HG03442 (cell line): ENCODE results near the gene RGS12.

Source experiments
- ATAC-seq: cut with Tn5 transposase; IDR thresholded peaks from one replicate; pipeline ENCODE4 v1.9.1; 2021; ENCODE audit warnings: mild to moderate bottlenecking, moderate library complexity; ENCODE audit not compliant: unreplicated experiment

The RGS12 gene, protein sequence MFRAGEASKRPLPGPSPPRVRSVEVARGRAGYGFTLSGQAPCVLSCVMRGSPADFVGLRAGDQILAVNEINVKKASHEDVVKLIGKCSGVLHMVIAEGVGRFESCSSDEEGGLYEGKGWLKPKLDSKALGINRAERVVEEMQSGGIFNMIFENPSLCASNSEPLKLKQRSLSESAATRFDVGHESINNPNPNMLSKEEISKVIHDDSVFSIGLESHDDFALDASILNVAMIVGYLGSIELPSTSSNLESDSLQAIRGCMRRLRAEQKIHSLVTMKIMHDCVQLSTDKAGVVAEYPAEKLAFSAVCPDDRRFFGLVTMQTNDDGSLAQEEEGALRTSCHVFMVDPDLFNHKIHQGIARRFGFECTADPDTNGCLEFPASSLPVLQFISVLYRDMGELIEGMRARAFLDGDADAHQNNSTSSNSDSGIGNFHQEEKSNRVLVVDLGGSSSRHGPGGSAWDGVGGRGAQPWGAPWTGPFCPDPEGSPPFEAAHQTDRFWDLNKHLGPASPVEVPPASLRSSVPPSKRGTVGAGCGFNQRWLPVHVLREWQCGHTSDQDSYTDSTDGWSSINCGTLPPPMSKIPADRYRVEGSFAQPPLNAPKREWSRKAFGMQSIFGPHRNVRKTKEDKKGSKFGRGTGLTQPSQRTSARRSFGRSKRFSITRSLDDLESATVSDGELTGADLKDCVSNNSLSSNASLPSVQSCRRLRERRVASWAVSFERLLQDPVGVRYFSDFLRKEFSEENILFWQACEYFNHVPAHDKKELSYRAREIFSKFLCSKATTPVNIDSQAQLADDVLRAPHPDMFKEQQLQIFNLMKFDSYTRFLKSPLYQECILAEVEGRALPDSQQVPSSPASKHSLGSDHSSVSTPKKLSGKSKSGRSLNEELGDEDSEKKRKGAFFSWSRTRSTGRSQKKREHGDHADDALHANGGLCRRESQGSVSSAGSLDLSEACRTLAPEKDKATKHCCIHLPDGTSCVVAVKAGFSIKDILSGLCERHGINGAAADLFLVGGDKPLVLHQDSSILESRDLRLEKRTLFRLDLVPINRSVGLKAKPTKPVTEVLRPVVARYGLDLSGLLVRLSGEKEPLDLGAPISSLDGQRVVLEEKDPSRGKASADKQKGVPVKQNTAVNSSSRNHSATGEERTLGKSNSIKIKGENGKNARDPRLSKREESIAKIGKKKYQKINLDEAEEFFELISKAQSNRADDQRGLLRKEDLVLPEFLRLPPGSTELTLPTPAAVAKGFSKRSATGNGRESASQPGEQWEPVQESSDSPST (N-terminal part only)

DNA sequence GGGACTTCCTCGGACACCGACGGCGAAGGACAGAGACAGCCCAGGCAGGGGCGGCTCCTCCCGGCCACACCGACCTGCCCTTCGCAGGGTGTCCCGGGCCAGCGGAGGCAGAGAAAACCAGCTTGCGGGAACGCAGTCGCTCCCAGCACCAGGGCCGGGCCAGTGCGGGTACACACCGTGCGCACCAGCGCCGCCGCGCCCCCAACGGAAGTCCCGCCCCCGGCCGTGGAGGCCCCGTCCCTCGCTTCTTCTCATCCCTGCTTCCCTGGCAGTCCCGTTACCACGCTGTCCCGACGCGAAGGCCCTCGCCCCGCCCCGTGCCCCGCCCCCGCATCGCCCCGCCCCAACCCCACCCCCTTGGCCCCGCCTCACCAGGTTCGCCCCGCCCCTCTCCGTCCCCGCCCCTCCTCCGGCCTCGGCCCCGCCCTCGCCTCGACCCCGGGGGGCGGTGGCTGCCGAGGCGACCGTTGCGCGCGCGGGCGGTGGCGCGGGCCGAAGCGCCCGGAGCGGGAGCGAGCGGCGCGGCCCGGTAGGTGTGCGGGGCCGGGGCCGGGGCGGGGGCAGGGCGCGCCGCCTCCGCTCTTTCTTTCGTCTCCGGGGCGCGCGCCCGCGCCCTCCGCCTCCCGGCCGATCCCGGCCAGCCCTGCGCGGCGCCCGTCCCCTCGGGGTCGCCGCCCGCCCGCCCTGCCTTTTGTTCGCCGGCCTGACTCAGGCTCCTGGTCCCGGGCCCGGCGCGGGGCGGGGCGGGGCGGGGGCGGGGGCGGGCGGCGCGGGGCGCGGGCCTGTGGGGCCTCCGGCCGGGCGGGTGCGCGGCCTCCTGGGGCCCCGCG, at the start of gene RGS12:
TSS of gene RGS12 (plus strand) at position 451 of the 830 bp plus-strand sequence. CDS start 23,150 bp downstream, outside the sequence.
- ATAC-seq: peak; percentile 58

GRCh38 chr4:3243136-3243780, 49.6 kb upstream of the RGS12 start:
- ATAC-seq: no peak

GRCh38 chr4:3244002-3244401, 48.8 kb upstream of the RGS12 start:
- ATAC-seq: no peak

DNA sequence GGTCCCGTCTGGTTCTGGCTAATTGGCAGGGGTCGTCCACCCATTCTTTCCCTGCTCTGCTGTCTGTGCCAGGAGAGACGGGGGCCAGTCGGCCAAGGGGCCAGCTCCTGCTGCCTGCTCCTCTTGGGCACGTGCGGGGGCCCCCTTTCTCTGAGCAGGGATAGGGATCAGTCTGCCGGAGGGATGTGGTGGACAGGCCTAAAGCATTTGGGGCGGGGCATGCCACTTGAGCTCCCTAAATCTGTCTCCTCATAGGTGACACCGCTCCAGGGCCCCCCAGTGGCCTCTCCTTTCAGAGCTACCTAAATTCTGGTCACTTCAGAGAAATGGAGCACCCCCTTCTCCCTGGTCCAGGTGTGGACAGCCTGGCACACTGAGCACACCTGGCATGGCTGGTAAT, 48.1 kb upstream of the RGS12 start:
- ATAC-seq: no peak

DNA sequence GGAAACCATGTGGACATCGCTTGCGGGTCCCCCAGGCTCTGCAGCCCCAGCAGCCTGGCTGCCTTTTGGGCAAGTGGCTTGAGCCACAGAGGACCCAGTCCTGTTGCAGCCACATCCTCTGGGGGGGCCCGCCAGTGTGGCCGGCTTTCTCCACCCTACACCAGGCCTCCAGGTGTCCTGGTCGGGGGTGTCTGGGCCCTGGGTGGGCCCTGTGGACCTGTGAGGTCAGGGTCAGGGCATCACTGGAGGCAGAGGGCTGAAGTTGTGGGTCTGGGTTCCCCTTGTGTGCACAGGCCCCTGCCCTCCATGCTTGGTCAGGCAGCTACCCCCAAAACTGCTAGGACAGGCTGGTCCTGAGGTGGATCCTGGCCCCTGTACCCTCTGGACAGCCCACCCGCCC, 47.1 kb upstream of the RGS12 start:
- ATAC-seq: no peak

DNA sequence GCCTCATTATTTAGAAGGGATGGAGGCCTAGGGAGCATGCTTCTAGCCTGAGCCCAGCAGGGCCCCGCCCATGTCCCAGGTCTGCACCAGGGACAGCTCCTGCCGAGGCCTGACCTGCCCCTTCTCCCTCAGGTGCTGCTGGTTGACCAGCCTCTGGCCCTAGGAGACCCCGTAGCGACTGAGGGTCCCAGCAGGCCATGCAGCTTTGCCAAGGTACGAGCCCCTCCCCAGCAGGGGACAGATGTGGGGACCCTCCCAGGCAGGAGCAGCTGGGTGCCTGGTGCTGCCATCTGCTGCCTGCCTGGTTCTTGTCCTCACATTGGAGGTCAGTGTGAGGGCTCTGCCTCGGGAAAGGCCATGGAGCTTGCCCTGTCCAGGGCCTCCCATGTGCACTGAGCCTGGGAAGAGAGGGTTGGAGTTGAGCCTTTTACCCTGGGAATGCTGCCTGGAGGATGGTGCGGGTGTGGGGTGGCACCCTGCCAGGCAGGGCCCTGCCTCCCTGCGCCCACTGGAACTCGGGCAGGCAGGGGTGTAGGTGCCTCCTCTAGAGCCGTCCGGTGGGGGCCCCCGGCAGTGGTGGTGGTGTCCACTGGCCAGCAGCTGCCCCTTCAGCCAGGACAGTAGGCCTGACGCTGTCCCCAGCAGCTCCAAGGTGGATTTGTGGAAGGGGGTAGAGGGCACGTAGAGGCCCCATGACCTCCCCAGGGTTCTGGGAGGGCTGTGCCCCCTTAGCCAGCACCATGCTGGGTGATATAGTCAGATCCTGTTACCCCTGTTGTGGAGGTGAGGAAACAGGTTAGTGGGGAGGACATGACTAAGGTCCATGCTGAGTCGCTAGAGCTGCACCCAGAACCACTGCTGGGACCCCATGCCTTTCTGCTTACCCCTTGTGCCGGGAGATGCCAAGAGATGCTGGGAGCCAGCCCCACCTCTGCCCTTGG, 46.1 kb upstream of the RGS12 start:
- no peak for ATAC-seq

- no peak for ATAC-seq
These were observed 45.2 kb upstream of the RGS12 start for GRCh38 chr4:3247399-3248177.

DNA sequence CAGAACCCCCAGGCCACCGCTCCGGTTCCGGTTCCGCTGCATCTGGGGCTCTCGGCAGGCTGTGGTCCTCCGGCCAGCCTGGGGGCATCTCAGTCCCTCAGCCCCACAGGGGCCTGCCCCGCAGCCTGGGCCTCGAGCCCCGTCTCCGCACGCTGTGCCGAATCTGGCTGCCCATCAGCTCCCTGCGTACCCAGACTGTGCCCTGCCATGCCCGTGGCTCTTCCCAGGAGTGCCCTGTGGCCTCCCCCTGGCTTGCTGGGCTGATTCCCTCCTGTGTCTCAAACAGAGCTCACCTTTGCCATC, 44.7 kb upstream of the RGS12 start:
- no peak for ATAC-seq

GRCh38 chr4:3248811-3249661, 43.8 kb upstream of the RGS12 start, which contains the start of gene MSANTD1:
Gene MSANTD1, plus strand, starts transcription at chr4:3249159. Its CDS starts 64 bp downstream, at chr4:3249223.
- ATAC-seq: no peak

DNA sequence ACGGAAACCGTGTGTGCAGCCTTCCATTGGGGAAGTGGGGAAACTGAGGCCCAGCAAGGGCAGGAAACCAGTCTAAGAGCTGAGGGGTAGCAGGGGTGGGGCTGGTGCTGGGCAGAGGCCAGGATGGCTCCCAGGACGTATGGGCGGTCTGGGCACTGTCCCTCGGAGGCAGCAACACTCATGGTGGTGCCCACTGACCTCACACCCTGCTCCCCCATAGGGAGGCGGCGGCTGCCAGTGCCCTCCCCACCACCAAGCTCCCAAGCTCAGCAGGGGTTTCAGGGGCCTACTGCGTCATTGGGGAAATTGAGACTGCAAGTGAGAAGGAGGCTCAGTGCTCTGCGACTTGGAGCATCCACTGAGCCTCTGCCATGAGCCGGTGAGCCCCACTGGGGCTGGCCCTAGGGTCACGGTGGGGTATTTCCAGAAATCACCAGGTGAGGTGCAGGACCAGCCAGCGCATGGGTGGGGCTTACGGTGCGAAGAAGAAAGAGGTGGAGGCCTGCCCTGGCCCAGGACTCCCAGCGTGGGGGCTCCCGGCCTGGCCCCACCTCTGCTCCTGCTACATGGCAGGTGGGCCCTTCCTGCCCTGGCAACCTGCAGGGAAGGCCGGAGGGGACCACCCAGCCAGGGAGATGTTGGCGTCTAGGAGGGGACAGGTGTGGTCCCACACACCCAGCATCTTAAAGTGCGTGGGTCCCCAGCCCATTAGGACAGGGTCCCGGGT, 42.9 kb upstream of the RGS12 start:
- no peak for ATAC-seq

- no peak for ATAC-seq
These were observed 42.3 kb upstream of the RGS12 start for GRCh38 chr4:3250438-3250955.

GRCh38 chr4:3250956-3251690, 41.7 kb upstream of the RGS12 start:
- ATAC-seq: no peak

- no peak for ATAC-seq
These were observed 40.9 kb upstream of the RGS12 start for GRCh38 chr4:3251691-3252479.

DNA sequence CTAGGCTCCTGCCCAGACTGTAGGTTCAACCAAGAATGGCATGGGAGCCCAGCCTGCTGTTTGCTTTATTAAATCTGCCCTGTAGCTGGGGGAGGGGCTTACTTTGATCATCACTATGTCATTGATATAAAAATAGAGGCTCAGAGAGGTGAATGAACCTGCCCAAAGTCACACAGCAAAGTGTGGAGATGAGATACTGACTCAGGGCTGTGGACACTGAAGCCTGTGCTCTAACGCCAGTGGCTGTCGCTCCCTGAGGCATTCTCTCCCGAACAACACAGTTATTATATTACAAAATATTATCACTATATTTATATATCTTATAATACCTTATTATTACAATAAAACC, 40.4 kb upstream of the RGS12 start:
- ATAC-seq: no peak
